ENCODE data around the gene SLC35F2. TPM values are rescaled to one million over a fixed set of nuclear protein-coding genes. Genes with fewer than 3 reads are reported as not detected.

SLC35F2 gene
- total and polyA plus RNA-seq, 2 of the 8 experiments (the other 6 are each of a cell fraction or from before 2014, with no cell fraction given) = 15.1 to 29.7 TPM

DNA sequence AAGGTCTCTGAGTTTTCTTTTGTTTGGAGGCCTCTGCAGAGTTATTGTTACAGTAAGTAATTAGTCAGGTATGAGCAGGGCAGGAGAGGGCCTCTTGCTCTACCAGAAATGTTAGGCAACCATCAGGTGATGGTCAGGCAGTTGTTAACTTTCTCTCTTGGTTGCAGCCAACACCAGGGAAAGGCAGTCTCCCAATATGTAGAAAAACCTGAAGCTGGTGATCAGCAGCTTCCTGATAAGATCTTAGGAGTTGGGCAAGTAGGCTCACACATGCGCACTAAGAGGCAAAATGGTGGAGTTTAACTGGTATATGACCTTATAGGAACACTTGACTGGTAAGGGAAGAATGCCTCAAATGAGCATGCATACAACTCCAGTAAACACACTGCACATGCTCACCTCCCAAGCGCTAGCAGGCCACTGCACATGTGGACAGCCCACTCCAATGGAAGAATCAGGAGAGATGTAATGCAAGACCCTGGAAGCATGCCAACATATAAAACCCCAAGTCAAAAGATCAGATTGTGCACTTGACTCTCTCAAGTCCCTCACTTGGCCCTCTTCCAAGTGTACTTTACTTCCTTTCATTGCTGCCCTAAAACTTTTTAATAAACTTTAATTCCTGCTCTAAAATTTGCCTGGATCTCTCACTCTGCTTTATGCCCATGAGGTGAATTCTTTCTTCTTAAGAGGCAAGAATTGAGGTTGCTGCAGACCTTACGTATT is 23.7 kb upstream of the SLC35F2 start:
- ChIA-PET CTCF (ENCODE audit: partially characterized antibody) (interaction anchor here (0.6 to 1.9 kb wide), 6 partner anchors 17 to 141 kb away, joined by 3 to 7 read pairs (median 4); no protein-coding TSS in a partner anchor), POLR2A (ENCODE audit: partially characterized antibody) (no interaction called here)
- TF ChIP-seq TCF12 (IDR thresholded peaks at IDR 0.05; ENCODE audit: low read depth, low read length) (no peak), CHD2 (IDR thresholded peaks at IDR 0.05; ENCODE audit: low read length) (no peak), RFX5 (IDR thresholded peaks at IDR 0.05; ENCODE audit: borderline replicate concordance, low read depth, low read length) (no peak), MAX (IDR thresholded peaks at IDR 0.05) (no peak), CHD1 (IDR thresholded peaks at IDR 0.05; ENCODE audit: low read depth, low read length) (no peak), BACH1 (IDR thresholded peaks at IDR 0.05; ENCODE audit: low read length) (no peak), POLR2AphosphoS5 (IDR thresholded peaks at IDR 0.05; ENCODE audit: low read depth, low read length) (no peak), NRF1 (IDR thresholded peaks at IDR 0.05; ENCODE audit: low read depth, low read length) (no peak), GABPA (IDR thresholded peaks at IDR 0.05; ENCODE audit: borderline replicate concordance, insufficient read depth, low read length) (no peak)
- DNase-seq (ENCODE audit: low read depth in 1 of 2, low spot score in 2 of 2) (no peak), FAIRE-seq (no peak)
- no peak overlapping the region for H2AFZ ChIP-seq (ENCODE audit: low read length)
- H3K4me2 ChIP-seq (ENCODE audit: insufficient read depth in 1 of 2, low read depth in 2 of 2, low read length in 2 of 2) = no peak overlapping the region
- no peak overlapping the region for H2AK5ac ChIP-seq (ENCODE audit: low read depth, low read length)
- no peaks in the 10 kb centered on the region for H3K27me3 ChIP-seq (replicated peaks in 1 of 4; ENCODE audit: control insufficient read depth in 3 of 4, extremely low read depth in 1 of 4, insufficient read depth in 3 of 4, low read length in 3 of 4)
- no peaks in the 10 kb centered on the region for H3K9me3 ChIP-seq (ENCODE audit: insufficient read depth in 2 of 2, low read depth in 1 of 2, low read length in 1 of 2)
- no peak overlapping the region for H4K91ac ChIP-seq (replicated peaks; ENCODE audit: insufficient read length, low read length)
- H2BK120ac ChIP-seq (replicated peaks; ENCODE audit: low read depth, low read length) = no peak overlapping the region
- no peaks in the 10 kb centered on the region for H3K36me3 ChIP-seq (ENCODE audit: control insufficient read depth in 2 of 4, insufficient read depth in 4 of 4, low read length in 3 of 4)
- H3K23ac ChIP-seq (ENCODE audit: insufficient read length) = no peak overlapping the region
- no peaks in the 10 kb centered on the region for H3K79me1 ChIP-seq (ENCODE audit: low read depth, low read length)
- no peaks in the 10 kb centered on the region for H3K79me2 ChIP-seq (ENCODE audit: control insufficient read depth in 1 of 2, insufficient read depth in 2 of 2, low read length in 2 of 2)
- H3K4me3 ChIP-seq (ENCODE audit: extremely low read depth in 1 of 4, insufficient read depth in 2 of 4, low read depth in 3 of 4, low read length in 4 of 4) = no peak overlapping the region
- no peak overlapping the region for H2BK12ac ChIP-seq (ENCODE audit: low read depth, low read length)
- no peak overlapping the region for H3K18ac ChIP-seq (ENCODE audit: extremely low read depth, low read length)
- no peak overlapping the region for H3K56ac ChIP-seq (replicated peaks; ENCODE audit: insufficient read length, low read depth, low read length)
- H2BK5ac ChIP-seq (ENCODE audit: low read depth, low read length) = no peak overlapping the region
- no peak overlapping the region for H2BK15ac ChIP-seq (ENCODE audit: low read length)
- 89% methylated on average over 3 of the region's 3 CpGs; no CpG with 5 or more reads in 1 of the 2 experiments for WGBS, 2 experiments (ENCODE audit: extremely low coverage in 1 of 2, insufficient coverage in 1 of 2, insufficient read length in 1 of 2, insufficient replicate concordance in 2 of 2, low coverage in 1 of 2, low lambda C conversion rate in 2 of 2, missing lambda C conversion rate in 1 of 2)
- peaks cover 0 to 2% (median 0%) of the 10 kb centered on the region in 4 experiments; a peak in 1 of 7 replicates for H3K4me1 ChIP-seq (replicated peaks in 1 of 4; ENCODE audit: control insufficient read depth in 3 of 4, insufficient read depth in 4 of 4, low read length in 3 of 4)
- no peak overlapping the region for H3K27ac ChIP-seq (ENCODE audit: low read depth, low read length)
- H4K20me1 ChIP-seq (replicated peaks in 1 of 2; ENCODE audit: control insufficient read depth in 1 of 2, insufficient read depth in 2 of 2, low read length in 2 of 2) = no peaks in the 10 kb centered on the region
- H3K9ac ChIP-seq (replicated peaks in 1 of 4; ENCODE audit: extremely low read depth in 1 of 4, low read depth in 3 of 4, low read length in 3 of 4) = no peak overlapping the region
- H4K8ac ChIP-seq (ENCODE audit: extremely low read depth, insufficient read depth, low read length) = no peak overlapping the region
- no peak overlapping the region for H2BK20ac ChIP-seq (ENCODE audit: low read length)
- H3K23me2 ChIP-seq (ENCODE audit: low read depth, low read length) = no peaks in the 10 kb centered on the region
- H4K5ac ChIP-seq (ENCODE audit: insufficient read length, low read depth, low read length) = no peak overlapping the region
- H3K4ac ChIP-seq (replicated peaks; ENCODE audit: insufficient read length, low read depth, low read length) = no peak overlapping the region
- no peak overlapping the region for H3K14ac ChIP-seq (ENCODE audit: insufficient read length)

Measured in H1 (cell line).